CD4-positive, alpha-beta T cell treated with Interleukin-15 for 1 hour (primary cell): Measurements from ENCODE around the gene ECT2.
"Not testable (repeated sequence)": the region's sequence is repeated elsewhere in the genome, so short reads cannot be mapped to it uniquely, and the experiment has no call there.

Experiments
- DNase-seq: peaks from one replicate; pipeline ENCODE4 v3.0.0-alpha.2; 2020

The ECT2 gene

DNA sequence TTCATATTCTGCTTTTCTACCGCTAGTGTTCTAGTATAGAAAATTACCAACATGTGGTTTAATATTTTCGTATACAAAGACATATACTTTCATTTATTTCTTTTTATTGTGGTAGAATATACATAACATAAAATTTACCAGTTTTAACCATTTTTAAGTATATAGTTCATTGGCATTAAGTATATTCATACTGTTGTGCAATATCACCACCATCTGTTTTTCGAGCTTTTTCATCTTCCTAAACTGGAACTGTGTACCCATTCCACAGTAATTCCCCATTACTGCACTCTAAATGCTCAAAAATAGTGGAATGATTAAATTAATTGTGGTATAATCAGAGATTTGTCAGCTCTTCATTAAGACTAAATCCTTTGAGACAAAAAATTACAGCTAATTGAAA is 62.9 kb downstream of the ECT2 start:
- DNase-seq: no peak

- no peak for DNase-seq
These were observed 64.2 kb downstream of the ECT2 start for GRCh38 chr3:172814738-172815137.

GRCh38 chr3:172815857-172816256 is 65.3 kb downstream of the ECT2 start:
- DNase-seq: no peak

- DNase-seq: no peak
These were observed 65.8 kb downstream of the ECT2 start for GRCh38 chr3:172816281-172816680.

- DNase-seq: no peak
These were observed 66.4 kb downstream of the ECT2 start for GRCh38 chr3:172816968-172817367.

GRCh38 chr3:172820492-172820891 is 70.0 kb downstream of the ECT2 start:
- DNase-seq: no peak

DNA sequence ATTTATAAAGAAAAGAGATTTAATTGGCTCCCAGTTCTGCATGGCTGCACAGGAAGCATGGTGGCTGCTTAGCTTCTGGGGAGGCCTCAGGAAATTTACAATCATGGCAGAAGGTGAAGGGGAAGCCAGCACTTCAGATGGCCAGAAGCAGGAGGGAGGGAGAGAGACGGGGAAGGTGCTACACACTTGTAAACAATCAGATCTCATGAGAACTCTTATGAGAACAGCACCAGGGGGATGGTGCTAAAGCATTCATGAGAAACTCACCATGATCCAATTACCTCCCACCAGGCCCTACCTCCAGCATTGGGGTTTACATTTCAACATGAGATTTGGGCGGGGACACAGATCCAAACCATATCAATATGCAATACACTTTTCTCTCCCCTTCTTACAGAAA is 73.7 kb downstream of the ECT2 start:
- no peak for DNase-seq

- not testable (repeated sequence) for DNase-seq
These were observed 76.7 kb downstream of the ECT2 start for GRCh38 chr3:172827231-172827630.

DNA sequence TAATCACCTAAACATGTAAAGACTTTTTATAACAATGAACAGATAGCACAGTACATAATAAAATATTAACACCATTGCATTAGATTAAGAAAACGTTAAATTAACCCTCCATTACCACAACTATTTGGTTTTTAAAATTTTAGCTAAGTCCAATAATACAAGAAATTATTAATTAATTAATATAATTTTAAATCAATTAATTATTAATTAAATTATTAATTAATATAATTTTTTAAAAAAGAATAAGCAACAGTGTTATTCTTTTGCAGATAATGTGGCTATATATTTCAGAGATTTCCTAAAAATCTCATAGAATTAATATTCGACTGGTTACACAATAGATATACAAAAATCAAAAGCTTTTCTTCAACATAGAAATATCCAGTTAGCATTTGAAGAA is 82.5 kb downstream of the ECT2 start:
- DNase-seq: no peak

DNA sequence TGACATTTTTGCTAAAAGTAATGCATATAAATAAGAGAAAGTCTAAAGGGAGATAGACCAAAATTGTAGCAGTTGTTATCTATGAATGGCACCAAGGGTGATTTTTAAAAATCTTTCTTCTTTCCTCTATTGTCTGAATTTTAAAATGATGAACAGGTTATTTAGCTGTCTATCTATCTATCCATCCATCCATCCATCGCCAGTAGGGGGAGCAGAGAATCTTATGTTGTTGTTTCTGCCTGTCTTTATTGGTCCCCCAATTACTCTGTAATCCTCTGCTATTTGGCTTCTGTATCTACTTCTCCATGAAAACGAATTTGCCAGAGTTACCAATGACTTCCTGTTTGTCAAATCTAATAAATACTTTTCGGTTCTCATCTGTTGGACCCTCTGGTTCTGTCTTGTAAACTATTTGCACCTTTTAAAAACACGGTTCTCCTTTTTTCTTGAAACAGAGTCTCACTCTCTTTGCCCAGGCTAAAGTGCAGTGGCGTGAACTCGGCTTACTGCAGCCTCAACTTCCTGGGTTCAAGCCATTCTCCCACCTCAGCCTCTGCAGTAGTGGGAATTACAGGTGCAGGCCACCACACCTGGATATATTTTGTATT is 86.0 kb downstream of the ECT2 start:
- no peak for DNase-seq

DNA sequence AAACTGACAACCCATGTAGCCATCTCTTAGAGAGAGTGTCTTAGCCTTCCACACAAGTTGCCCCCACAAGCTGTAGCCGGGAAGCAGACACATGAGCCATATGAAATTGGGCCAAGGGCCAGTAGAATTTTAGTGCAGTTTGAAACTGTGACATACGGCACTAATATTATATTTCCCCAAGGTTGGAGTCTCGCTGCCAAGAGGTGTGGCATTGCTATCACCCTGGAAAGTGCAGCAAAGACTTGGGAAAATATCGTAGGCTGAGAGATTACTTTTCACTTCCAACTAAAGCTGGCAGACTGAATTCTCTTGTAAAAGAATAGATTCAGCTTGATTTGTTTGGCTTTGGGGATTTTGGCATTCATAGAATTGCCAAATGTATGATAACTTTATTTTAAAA is 89.2 kb downstream of the ECT2 start:
- no peak for DNase-seq

DNA sequence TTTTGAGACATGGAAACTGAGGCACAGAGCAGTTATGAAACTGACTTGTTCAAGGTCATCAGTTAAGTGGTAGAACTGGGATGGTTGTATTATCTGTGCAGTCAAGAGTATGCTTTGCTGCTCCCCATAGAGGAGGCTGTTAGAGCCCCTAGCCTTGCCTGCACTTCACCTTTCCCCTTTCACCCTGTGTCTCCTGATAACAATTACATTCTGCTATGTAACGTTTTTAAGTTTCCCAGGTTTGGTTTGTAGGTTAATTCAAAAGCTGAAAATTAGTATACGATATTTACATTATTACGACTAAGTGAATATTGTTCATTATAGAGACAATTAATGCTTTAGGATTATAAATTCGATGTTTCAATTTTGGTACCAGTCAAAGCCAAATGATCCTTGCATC is 89.9 kb downstream of the ECT2 start:
- no peak for DNase-seq

GRCh38 chr3:172840913-172841312 is 90.4 kb downstream of the ECT2 start:
- no peak for DNase-seq

GRCh38 chr3:172844428-172844827 is 93.9 kb downstream of the ECT2 start:
- DNase-seq: no peak

DNA sequence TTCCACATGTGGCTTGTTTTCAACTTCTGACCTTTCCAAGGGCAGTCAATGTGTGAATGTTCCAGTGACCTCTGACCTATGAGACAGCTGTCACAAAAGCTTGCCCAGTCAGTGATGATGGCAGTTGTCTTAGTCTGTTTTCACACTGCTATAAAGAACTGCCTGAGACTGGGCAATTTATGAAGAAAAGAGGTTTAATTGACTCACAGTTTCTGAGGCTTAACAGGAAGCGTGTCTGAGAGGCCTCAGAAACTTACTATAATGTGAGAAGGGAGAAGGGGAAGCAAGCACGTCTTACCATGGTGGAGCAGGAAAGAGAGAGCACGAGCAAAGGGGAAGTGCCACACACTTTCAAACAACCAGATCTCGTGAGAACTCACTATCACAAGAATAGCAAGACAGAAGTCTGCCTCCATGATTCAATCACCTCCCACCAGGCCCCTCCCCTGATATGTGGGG is 95.6 kb downstream of the ECT2 start:
- no peak for DNase-seq

DNA sequence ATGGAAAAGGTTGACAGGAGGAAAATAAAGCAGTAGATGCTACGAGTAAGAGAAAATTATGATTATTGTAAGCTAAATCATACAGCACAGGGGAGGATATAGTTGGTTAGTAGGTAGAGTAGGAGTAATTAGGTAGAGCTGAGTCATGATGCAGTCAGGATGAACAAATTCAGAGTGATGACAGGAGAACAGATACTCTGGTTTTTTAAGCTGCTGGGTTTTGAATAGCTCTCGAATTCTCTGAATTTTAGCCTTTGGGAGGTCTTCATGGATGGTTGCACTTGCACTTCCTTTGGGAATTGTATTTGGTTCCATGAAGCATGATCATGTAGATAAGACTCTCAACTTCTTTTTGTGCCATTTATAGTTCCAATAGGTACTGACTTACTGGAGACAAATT is 96.2 kb downstream of the ECT2 start:
- DNase-seq: no peak

- no peak for DNase-seq
These were observed 96.8 kb downstream of the ECT2 start for GRCh38 chr3:172847292-172847691.

DNA sequence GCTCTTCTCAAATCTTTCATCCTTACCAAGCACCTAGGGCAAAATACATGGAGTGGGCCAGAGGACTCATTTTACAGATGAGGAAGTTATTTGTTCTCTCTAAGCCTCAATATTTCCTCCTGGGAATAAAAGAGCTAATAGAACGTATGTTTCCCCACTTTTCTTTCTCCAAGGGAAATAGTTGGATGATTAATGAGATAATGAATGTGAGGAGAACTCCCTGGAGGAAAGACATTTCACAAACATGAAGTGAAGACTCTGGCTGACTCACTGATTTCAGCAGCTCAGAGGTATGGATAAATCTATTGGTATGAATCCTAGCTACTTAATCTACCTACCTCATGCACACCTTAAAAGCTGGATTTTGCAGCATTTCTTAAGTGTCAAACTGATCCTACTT is 98.4 kb downstream of the ECT2 start:
- no peak for DNase-seq

DNA sequence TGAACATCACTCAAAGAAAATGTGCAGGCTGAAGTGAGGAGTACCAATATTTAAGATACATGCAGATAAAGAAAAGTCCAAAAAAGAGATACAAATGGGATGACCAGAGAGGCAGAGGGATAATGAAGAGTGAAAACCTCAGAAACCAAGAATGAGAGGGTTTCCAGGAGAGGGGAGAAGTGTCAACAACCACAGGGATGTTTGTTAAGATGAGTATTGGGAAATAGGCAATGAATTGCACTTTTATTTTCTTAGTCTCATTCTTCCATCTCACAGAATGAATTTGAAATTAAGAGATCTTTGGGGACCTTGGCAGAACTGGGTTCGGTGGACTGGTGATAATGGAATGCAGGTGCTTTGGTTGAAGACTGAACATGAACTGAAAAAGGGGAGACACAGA is 102.5 kb downstream of the ECT2 start:
- no peak for DNase-seq

DNA sequence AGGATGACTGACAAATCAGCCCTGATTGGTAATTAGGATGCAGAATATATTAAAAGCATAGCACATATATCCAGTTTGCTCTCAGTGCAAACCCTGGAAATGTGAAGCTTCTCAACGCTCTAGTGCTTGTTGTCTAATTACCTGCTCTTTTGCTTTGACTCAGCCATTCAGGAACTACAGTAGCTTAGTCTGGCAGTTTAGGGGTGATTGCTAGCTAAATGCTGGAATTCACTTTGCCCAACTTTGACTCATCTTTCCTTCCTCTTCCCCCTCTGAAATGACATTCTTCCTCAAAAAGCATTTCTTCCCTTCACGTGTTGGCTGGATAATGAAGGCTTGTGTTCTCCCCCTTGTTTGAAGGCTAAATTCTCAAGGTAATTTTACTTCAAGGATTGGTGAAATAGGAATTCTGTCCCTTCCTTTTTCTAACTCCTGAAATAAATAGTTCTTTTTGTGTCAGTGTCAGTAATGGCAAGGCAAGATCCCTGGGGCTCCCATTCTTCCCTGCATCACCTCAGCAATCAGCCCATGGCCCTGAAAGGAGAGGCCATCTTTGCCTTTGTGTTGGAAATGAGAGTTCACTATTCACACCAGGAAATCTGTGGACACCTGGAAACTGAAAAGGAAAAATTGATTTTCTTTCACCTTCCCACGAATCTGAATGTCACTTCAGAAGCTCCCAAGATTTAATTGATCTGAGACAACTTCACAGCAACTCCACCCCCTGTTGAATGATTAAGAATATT is 103.6 kb downstream of the ECT2 start:
- no peak for DNase-seq

GRCh38 chr3:172855037-172855436 is 104.5 kb downstream of the ECT2 start:
- no peak for DNase-seq

DNA sequence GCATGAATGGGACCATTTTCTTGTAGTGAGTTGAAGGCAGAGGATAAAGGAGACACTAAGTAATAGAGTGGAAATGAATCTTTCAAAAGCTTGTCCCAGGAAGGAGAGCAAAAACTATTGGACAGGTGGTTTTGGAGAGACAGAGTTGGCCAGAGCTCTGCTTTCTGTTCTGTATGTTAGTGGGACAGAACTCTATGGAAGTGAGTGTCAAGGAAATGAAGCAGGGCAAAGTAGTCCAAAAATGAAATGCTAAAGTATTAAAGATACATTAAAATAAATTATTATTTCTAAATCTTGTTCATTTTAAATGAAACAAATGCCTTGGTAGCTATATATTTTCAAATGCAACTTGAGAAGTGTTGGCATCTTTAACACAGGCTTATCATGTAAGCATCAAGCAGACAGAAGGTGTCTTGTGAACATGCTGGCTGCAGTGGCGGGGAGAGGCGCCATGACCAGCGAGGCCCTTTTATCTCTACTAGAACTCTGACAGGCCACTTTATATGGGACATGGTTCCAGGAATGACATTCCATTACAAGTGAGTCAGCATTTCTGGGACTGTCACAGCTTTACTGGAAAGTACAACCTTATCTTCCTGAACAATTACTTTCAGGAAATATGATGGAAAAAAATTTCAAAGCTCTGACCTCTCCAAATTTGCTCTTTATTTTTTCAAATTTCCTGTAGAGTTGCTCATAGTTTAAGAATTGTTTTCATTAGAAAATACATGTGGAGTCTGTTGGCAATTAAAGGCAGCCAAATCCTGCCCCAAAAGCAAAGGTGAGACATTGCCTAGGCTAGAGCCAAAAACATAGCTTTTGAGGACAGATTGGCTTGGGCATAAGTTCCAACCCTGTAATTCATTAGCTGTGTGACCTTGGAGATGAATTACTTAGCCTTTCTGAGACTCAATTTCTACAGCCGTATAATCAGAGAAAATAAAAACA is 106.5 kb downstream of the ECT2 start:
- DNase-seq: no peak

- DNase-seq: no peak
These were observed 108.5 kb downstream of the ECT2 start for GRCh38 chr3:172859041-172859440.
